Neural progenitor cell (in vitro differentiated cells): ENCODE data around the gene NLRP3. TPM values are rescaled to one million over a fixed set of nuclear protein-coding genes. Genes with fewer than 3 reads are reported as not detected.
"Not testable (repeated sequence)": the region's sequence is repeated elsewhere in the genome, so short reads cannot be mapped to it uniquely, and the experiment has no call there.

Experiments used
- DNase-seq: peaks from one replicate; pipeline ENCODE4 v3.0.0-alpha.2; 2016; ENCODE audit warnings: low spot score
- H2AFZ ChIP-seq: fragments of 200-600 bp; sonication (generic); replicated peaks from 2 replicates; pipeline ENCODE4 v1.6.1; 2016; ENCODE audit warnings: antibody characterized with exemption
- H3F3A ChIP-seq: fragments of 200-600 bp; sonication (generic); 2 replicates; pipeline ENCODE4 v1.6.1; 2016; ENCODE audit warnings: antibody characterized with exemption, low read depth
- H3K27ac ChIP-seq: fragments of 200-600 bp; sonication (generic); 2 replicates; pipeline ENCODE4 v1.5.1; 2016; ENCODE audit warnings: mild to moderate bottlenecking
- H3K27me3 ChIP-seq: fragments of 200-600 bp; sonication (generic); 2 replicates; pipeline ENCODE4 v1.6.1; 2016; ENCODE audit warnings: mild to moderate bottlenecking, moderate library complexity
- H3K36me3 ChIP-seq: fragments of 200-600 bp; sonication (generic); 2 replicates; pipeline ENCODE4 v1.5.1; 2016
- H3K4me1 ChIP-seq: fragments of 200-600 bp; sonication (generic); 2 replicates; pipeline ENCODE4 v1.6.1; 2016; ENCODE audit warnings: mixed run types
- H3K4me2 ChIP-seq: fragments of 200-600 bp; sonication (generic); 2 replicates; pipeline ENCODE4 v1.6.1; 2016
- H3K4me3 ChIP-seq: fragments of 200-600 bp; sonication (generic); 2 replicates; pipeline ENCODE4 v1.5.1; 2016
- H3K79me2 ChIP-seq: fragments of 200-600 bp; sonication (generic); 2 replicates; pipeline ENCODE4 v1.6.1; 2016; ENCODE audit warnings: low read depth
- H3K9ac ChIP-seq: fragments of 200-600 bp; sonication (generic); 2 replicates; pipeline ENCODE4 v1.6.1; 2016
- H3K9me3 ChIP-seq: fragments of 200-600 bp; sonication (generic); 2 replicates; pipeline ENCODE4 v1.5.1; 2016; ENCODE audit warnings: low read depth
- H4K20me1 ChIP-seq: fragments of 200-600 bp; sonication (generic); 2 replicates; pipeline ENCODE4 v1.6.1; 2016; ENCODE audit warnings: low read depth
- H3K27ac Mint-ChIP-seq: 3 replicates; pipeline ENCODE4 v1.8.0; 2021; ENCODE audit warnings: mixed read lengths
- H3K27me3 Mint-ChIP-seq: 2 replicates; pipeline ENCODE4 v1.8.0; 2022; ENCODE audit warnings: low read depth, mild to moderate bottlenecking, inconsistent platforms, moderate library complexity, mixed read lengths; ENCODE audit not compliant: insufficient read depth
- H3K36me3 Mint-ChIP-seq: 3 replicates; pipeline ENCODE4 v1.8.0; 2021; ENCODE audit warnings: mixed read lengths
- H3K4me1 Mint-ChIP-seq: 3 replicates; pipeline ENCODE4 v1.8.0; 2021; ENCODE audit warnings: mixed read lengths
- H3K4me3 Mint-ChIP-seq: 3 replicates; pipeline ENCODE4 v1.8.0; 2021; ENCODE audit warnings: mild to moderate bottlenecking, moderate library complexity, mixed read lengths
- H3K9me3 Mint-ChIP-seq: 3 replicates; pipeline ENCODE4 v1.8.0; 2020; ENCODE audit warnings: mixed read lengths
- CTCF ChIP-seq: fragments of 200-600 bp; sonication (generic); IDR thresholded peaks from 2 replicates; pipeline ENCODE4 v1.5.1; 2017; ENCODE audit warnings: antibody characterized with exemption, mild to moderate bottlenecking
- EZH2 ChIP-seq: fragments of 200-600 bp; sonication (generic); IDR thresholded peaks from 2 replicates; pipeline ENCODE4 v1.6.1; 2017; ENCODE audit warnings: antibody characterized with exemption, mild to moderate bottlenecking, moderate library complexity
- EZH2phosphoT487 ChIP-seq: fragments of 200-600 bp; sonication (generic); IDR thresholded peaks from 2 replicates; pipeline ENCODE4 v1.6.1; 2017; ENCODE audit warnings: antibody characterized with exemption
- total RNA-seq: library from RNA; depleted of rRNA; stranded (reverse); fragments of >200 nt; gene quantifications from 2 replicates; pipeline ENCODE4 v1.2.3, GENCODE V29; 2015; ENCODE audit warnings: low replicate concordance

The NLRP3 gene
- total RNA-seq, 1 donor from 2014 or later = 2.6 TPM

DNA sequence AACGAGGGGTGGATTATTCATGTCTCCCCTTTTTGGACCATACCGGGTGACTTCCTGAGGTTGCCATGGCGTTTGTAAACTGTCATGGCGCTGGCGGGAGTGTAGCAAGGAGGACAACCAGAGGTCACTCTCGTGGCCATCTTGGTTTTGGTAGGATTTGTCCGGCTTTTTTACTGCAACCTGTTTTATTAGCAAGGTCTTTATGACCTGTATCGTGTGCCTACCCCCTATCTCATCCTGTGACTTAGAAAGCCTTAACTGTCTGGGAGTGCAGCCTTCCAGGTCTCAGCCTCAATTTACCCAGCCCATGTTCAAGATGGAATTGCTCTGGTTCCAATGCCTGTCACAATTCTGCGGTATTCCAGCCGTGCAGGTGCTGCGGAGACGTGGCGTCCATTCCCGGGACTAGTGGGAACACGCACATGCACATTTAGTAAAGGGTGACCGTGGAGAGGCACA is 44.1 kb upstream of the NLRP3 start:
- no peak overlapping the region for H3K27ac Mint-ChIP-seq

DNA sequence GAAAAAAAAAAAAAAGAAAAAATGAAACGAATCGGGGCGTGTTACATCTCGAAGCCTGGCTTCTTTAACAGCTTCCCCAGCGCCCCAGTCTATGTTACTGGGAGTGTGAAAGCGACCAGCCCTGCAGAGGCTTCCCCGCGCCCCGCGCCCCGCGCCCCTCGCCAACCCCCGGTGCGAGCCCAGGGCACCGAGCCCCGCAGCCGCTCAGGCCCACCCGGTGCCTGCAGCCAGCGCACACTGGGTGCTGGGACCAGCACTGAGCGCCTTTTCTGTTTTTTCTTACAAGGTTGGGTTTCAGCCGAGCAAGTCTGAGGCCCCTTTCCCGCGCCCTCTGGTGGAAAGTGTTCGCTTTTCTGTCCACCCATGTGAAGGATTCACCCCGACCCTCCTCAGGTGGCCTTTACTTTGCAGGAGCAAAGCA is 42.2 kb upstream of the NLRP3 start:
- Histone ChIP-seq H3K36me3 (no peaks in the 10 kb centered on the region), H3K4me3 (no peak overlapping the region), H3K9ac (no peak overlapping the region), H3K4me1 (peaks cover 23% of the 10 kb centered on the region), H4K20me1 (no peaks in the 10 kb centered on the region), H3K9me3 (no peaks in the 10 kb centered on the region), H3K27me3 (peaks cover 18% of the 10 kb centered on the region), H3F3A (peaks cover 34% of the 10 kb centered on the region), H3K79me2 (no peaks in the 10 kb centered on the region), H3K27ac (no peak overlapping the region), H2AFZ (no peak overlapping the region), H3K4me2 (no peak overlapping the region)
- peaks cover 10% of the 10 kb centered on the region for H3K36me3 Mint-ChIP-seq
- DNase-seq = peak; percentile 67
- H3K27ac Mint-ChIP-seq = no peak overlapping the region
- TF ChIP-seq CTCF (peak; percentile 54), EZH2phosphoT487 (no peak)
- H3K4me1 Mint-ChIP-seq = peaks cover 47% of the 10 kb centered on the region
- peaks cover 22% of the 10 kb centered on the region for H3K9me3 Mint-ChIP-seq
- no peak overlapping the region for H3K4me3 Mint-ChIP-seq
- peaks cover 14% of the 10 kb centered on the region for H3K27me3 Mint-ChIP-seq

More for the DNA sequence above, 44.1 kb upstream of the NLRP3 start:
- peaks cover 15% of the 10 kb centered on the region for H3K36me3 Mint-ChIP-seq
- Histone ChIP-seq H3K9ac (no peak overlapping the region), H3K4me3 (no peak overlapping the region), H2AFZ (no peak overlapping the region), H3F3A (peaks cover 29% of the 10 kb centered on the region), H3K36me3 (no peaks in the 10 kb centered on the region), H3K27me3 (peaks cover 18% of the 10 kb centered on the region), H3K9me3 (no peaks in the 10 kb centered on the region), H3K79me2 (no peaks in the 10 kb centered on the region), H3K4me1 (peaks cover 19% of the 10 kb centered on the region), H3K27ac (no peak overlapping the region), H4K20me1 (no peaks in the 10 kb centered on the region), H3K4me2 (no peak overlapping the region)
- H3K9me3 Mint-ChIP-seq = peaks cover 29% of the 10 kb centered on the region
- H3K4me1 Mint-ChIP-seq = peaks cover 35% of the 10 kb centered on the region
- H3K4me3 Mint-ChIP-seq = no peak overlapping the region
- TF ChIP-seq CTCF (no peak), EZH2 (no peak), EZH2phosphoT487 (no peak)
- DNase-seq = no peak
- H3K27me3 Mint-ChIP-seq = peaks cover 7% of the 10 kb centered on the region

- Histone ChIP-seq H2AFZ (peak overlapping the region; percentile 26), H3F3A (peaks cover 34% of the 10 kb centered on the region), H3K27me3 (peaks cover 18% of the 10 kb centered on the region), H3K4me2 (peak overlapping the region; percentile 73), H3K4me1 (peaks cover 23% of the 10 kb centered on the region)
- peaks cover 49% of the 10 kb centered on the region for H3K4me1 Mint-ChIP-seq
- not testable (repeated sequence) for H3K4me3 ChIP-seq, H3K79me2 ChIP-seq, H3K9me3 ChIP-seq, H3K36me3 ChIP-seq, H3K9ac ChIP-seq, DNase-seq, H4K20me1 ChIP-seq, H3K27ac ChIP-seq
- peaks cover 28% of the 10 kb centered on the region for H3K9me3 Mint-ChIP-seq
- H3K27me3 Mint-ChIP-seq = peaks cover 14% of the 10 kb centered on the region
- H3K4me3 Mint-ChIP-seq = peak overlapping the region; percentile 24
- peak overlapping the region; percentile 93 for H3K27ac Mint-ChIP-seq
- H3K36me3 Mint-ChIP-seq = peaks cover 12% of the 10 kb centered on the region
Observed at GRCh38 chr1:247374651-247375334, 41.2 kb upstream of the NLRP3 start.

DNA sequence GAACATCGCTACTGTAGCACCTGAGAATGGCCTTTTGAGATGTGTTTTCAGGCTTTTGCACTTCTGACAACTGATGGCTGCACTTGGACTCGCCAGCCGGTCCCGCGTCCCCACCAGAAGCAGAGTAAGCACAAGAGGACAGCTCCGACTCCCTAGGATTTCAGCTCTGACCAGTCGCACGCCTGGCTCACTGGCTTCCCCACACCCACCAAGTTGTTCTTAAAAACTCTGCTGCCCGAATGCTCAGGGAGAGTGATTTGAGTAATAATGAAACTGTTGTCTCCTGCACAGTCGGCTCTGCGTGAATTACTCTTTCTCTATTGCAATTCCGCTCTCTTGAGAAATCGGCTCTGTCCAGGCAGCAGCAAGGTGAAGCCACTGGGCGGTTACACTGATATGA is 40.2 kb upstream of the NLRP3 start:
- H3K4me3 ChIP-seq = peak overlapping the region; percentile 23
- DNase-seq = peak; percentile 29

More for the DNA sequence above, 40.2 kb upstream of the NLRP3 start:
- Mint-ChIP-seq H3K4me3 (no peak overlapping the region), H3K4me1 (peaks cover 49% of the 10 kb centered on the region), H3K27me3 (peaks cover 14% of the 10 kb centered on the region), H3K36me3 (peaks cover 12% of the 10 kb centered on the region), H3K9me3 (peaks cover 32% of the 10 kb centered on the region), H3K27ac (peak overlapping the region; percentile 93)
- H3K36me3 ChIP-seq = no peaks in the 10 kb centered on the region
- peaks cover 34% of the 10 kb centered on the region for H3F3A ChIP-seq
- peaks cover 23% of the 10 kb centered on the region for H3K4me1 ChIP-seq
- no peak for TF ChIP-seq EZH2
- no peak for TF ChIP-seq CTCF
- TF ChIP-seq EZH2phosphoT487 = no peak
- no peak overlapping the region for H3K9ac ChIP-seq
- H2AFZ ChIP-seq = peak overlapping the region; percentile 26
- H3K27ac ChIP-seq = no peak overlapping the region
- H3K27me3 ChIP-seq = peaks cover 18% of the 10 kb centered on the region
- no peaks in the 10 kb centered on the region for H4K20me1 ChIP-seq
- no peaks in the 10 kb centered on the region for H3K79me2 ChIP-seq
- H3K9me3 ChIP-seq = no peaks in the 10 kb centered on the region
- peak overlapping the region; percentile 73 for H3K4me2 ChIP-seq
